ENCODE measurements around the gene RHOB.

Gene RHOB

DNA sequence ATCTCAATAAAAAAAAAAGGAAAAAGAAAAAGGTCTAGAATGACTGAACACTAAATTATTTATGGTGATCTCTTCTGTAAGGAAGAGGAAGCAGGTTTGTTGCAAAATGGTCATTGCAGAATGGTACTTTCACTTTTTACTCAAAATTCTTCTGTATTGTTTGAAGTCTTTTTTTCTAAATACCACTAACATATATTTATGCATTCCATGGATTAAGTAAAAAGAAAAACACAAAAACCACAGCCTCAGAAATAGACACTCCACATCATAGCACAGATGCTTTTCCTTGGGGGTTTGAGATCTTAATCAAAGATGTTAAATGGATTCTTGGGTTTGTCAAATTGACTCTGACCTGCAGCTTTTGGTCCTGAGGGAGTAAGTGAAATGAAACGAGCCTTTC lies 47.4 kb downstream of the RHOB start:
- DNase-seq (ENCODE audit: low spot score): no peak

DNA sequence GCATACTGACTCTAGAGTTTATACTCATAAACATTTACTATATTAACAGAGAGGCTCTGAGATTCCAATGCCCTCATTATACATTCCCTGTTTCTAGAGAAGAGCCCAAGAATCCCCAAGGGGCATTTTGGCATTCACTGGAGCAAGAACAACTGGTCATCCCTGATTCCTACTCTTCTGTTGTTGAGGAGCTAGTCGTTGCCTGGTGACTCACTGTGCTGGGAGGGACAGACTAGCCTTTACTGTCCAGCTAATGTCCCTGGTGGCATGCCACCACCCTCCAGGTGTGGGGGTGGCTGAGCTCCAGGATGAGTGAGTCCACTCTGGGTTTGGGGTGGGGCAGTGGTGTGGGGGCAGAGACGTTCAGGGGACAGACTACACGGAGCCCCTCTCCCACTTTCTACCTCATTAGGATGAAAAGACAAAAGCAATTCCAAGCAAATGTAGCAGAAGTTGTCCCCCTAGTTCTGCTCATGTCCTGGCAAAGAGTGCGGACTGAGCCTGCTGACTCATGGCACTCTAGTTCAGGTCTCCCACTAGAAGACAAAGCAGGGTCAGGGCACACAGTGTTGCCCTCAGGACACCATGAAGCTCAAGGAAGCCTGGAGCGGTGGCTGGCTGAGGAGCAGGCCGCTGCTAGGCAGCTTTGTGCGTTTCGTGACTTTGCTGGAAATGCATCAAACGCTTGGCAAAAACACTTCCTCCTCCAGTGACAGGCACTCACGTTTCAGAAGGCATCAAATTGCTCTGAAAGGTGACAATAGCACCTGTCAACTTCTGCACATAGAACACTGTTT lies 49.4 kb downstream of the RHOB start:
- DNase-seq (ENCODE audit: low spot score): no peak

DNA sequence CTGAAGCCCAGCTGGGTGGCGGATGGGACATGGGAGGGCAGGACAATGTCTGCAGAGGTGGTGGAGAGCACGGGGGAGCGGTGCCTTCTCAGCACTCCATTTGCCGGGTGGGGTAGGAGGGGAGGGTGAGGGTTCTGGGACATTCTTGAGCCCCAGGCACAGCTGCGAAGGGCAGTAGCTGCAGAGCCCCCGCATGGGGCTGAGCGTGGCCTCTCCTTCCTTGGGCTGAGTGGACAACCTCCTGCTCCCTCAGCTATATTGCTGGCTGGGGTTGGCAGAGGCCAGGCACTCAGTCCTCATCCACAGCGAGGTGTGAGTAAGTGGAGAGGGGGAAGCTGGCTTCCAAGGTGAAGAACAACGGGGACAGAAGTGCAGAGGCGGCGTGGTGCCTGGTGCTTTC lies 50.1 kb downstream of the RHOB start:
- DNase-seq (ENCODE audit: low spot score): no peak
